CD14-positive monocyte (primary cell): ENCODE data around the gene SIMC1. TPM values are rescaled to one million over a fixed set of nuclear protein-coding genes. Genes with fewer than 3 reads are reported as not detected.
A peak's percentile ranks its signal among the peaks of the same experiment; 100 is the strongest.

Source experiments
- DNase-seq, 3 donors: peaks; one replicate each; pipeline ENCODE4 v3.0.0-alpha.2; 2011 to 2022
- H2AFZ ChIP-seq: 2 replicates; pipeline ENCODE4 v1.6.0; 2012; ENCODE audit warnings: mild to moderate bottlenecking, low read depth, low read length, inconsistent platforms; ENCODE audit not compliant: insufficient read depth, poor library complexity, severe bottlenecking
- H3K27ac ChIP-seq, 2 donors: 1 replicate in 1 of 2; 2 replicates in 1 of 2; pipeline ENCODE4 v1.5.1; 2012 to 2013; ENCODE audit warnings: low read length in 2 of 2, control low read depth in 1 of 2, inconsistent platforms in 1 of 2, low read depth in 1 of 2, mild to moderate bottlenecking in 1 of 2
- H3K27me3 ChIP-seq, 2 donors: one replicate each; pipeline versions ENCODE4 v1.6.0 to v1.6.1; 2011 to 2013; ENCODE audit warnings: low read length in 2 of 2; ENCODE audit not compliant: control insufficient read depth in 2 of 2, insufficient read depth in 2 of 2
- H3K36me3 ChIP-seq, 2 donors: replicated peaks in 1 of 2; 1 replicate in 1 of 2; 2 replicates in 1 of 2; pipeline versions ENCODE4 v1.5.1 to v1.6.1; 2012 to 2013; ENCODE audit warnings: low read length in 2 of 2, control low read depth in 1 of 2, inconsistent platforms in 1 of 2, mild to moderate bottlenecking in 1 of 2; ENCODE audit not compliant: insufficient read depth in 2 of 2, control insufficient read depth in 1 of 2
- H3K4me1 ChIP-seq, 2 donors: 1 replicate in 1 of 2; 2 replicates in 1 of 2; pipeline versions ENCODE4 v1.5.1 to v1.6.1; 2012 to 2013; ENCODE audit warnings: low read length in 2 of 2, control low read depth in 1 of 2, inconsistent platforms in 1 of 2, mild to moderate bottlenecking in 1 of 2, moderate library complexity in 1 of 2; ENCODE audit not compliant: insufficient read depth in 2 of 2, control insufficient read depth in 1 of 2
- H3K4me2 ChIP-seq: replicated peaks from 2 replicates; pipeline ENCODE3; 2012; ENCODE audit warnings: low read length, moderate library complexity, mild to moderate bottlenecking; ENCODE audit not compliant: poor library complexity, severe bottlenecking; ENCODE audit errors: extremely low read depth
- H3K4me3 ChIP-seq, 3 experiments: fragments of 200-600 bp in 1 of 3; sonication (generic) in 1 of 3; replicated peaks in 1 of 3; 1 replicate in 2 of 3; 2 replicates in 1 of 3; pipeline ENCODE4 v1.5.1; 2011 to 2013; ENCODE audit warnings: low read length in 3 of 3, mild to moderate bottlenecking in 3 of 3, control low read depth in 2 of 3, low read depth in 2 of 3, inconsistent platforms in 1 of 3, moderate library complexity in 1 of 3
- H3K79me2 ChIP-seq: 2 replicates; pipeline ENCODE4 v1.6.0; 2012; ENCODE audit warnings: mild to moderate bottlenecking, control low read depth, inconsistent platforms, low read length, moderate library complexity; ENCODE audit not compliant: insufficient read depth
- H3K9ac ChIP-seq: 2 replicates; pipeline ENCODE4 v1.6.0; 2017; ENCODE audit warnings: low read length, mild to moderate bottlenecking; ENCODE audit not compliant: insufficient read depth, poor library complexity, severe bottlenecking
- H3K9me3 ChIP-seq, 2 donors: replicated peaks in 1 of 2; 1 replicate in 1 of 2; 2 replicates in 1 of 2; pipeline versions ENCODE4 v1.5.1 to v1.6.1; 2012 to 2013; ENCODE audit warnings: low read length in 2 of 2, control low read depth in 1 of 2; ENCODE audit not compliant: control insufficient read depth in 1 of 2, insufficient read depth in 1 of 2
- H4K20me1 ChIP-seq: 2 replicates; pipeline ENCODE4 v1.6.0; 2012; ENCODE audit warnings: mild to moderate bottlenecking, low read length, control low read depth, moderate library complexity; ENCODE audit not compliant: insufficient read depth
- H3K27ac Mint-ChIP-seq, 7 donors: one replicate each; pipeline ENCODE4 v1.8.0; 2020; ENCODE audit warnings: mild to moderate bottlenecking in 7 of 7, mixed read lengths in 7 of 7, moderate library complexity in 6 of 7, inconsistent platforms in 2 of 7
- H3K27me3 Mint-ChIP-seq, 3 donors: one replicate each; pipeline ENCODE4 v1.8.0; 2021 to 2022; ENCODE audit warnings: low read depth in 3 of 3, mild to moderate bottlenecking in 3 of 3, mixed read lengths in 3 of 3, moderate library complexity in 3 of 3, inconsistent platforms in 1 of 3
- H3K36me3 Mint-ChIP-seq, 2 donors: one replicate each; pipeline ENCODE4 v1.8.0; 2020; ENCODE audit warnings: mixed read lengths in 2 of 2, inconsistent platforms in 1 of 2, mild to moderate bottlenecking in 1 of 2
- H3K4me1 Mint-ChIP-seq: one replicate; pipeline ENCODE4 v1.8.0; 2020; ENCODE audit warnings: mild to moderate bottlenecking, mixed read lengths
- H3K4me3 Mint-ChIP-seq, 2 donors: one replicate each; pipeline ENCODE4 v1.8.0; 2020; ENCODE audit warnings: mild to moderate bottlenecking in 2 of 2, mixed read lengths in 2 of 2, moderate library complexity in 1 of 2
- H3K9me3 Mint-ChIP-seq, 7 donors: one replicate each; pipeline ENCODE4 v1.8.0; 2020 to 2022; ENCODE audit warnings: mixed read lengths in 7 of 7, mild to moderate bottlenecking in 6 of 7, moderate library complexity in 6 of 7, inconsistent platforms in 2 of 7
- CTCF ChIP-seq: fragments of 200-600 bp; IDR thresholded peaks from one replicate; pipeline ENCODE4 v1.8.0; 2022; ENCODE audit warnings: antibody characterized with exemption, mild to moderate bottlenecking
- WGBS: methylation state at CpG from one replicate; pipeline ENCODE4 v1.1.5; 2013; ENCODE audit warnings: missing lambda C conversion rate; ENCODE audit not compliant: insufficient coverage; 5-methylcytosine and 5-hydroxymethylcytosine counted together
- intact Hi-C, 2 donors: fragments of 100-400 bp; cut with micrococcal nuclease; formaldehyde crosslinking; loops; one replicate each; pipeline versions ENCODE4 v1.15.0 to v1.15.1; 2023
- polyA plus RNA-seq, 3 donors: library from polyadenylated mRNA; depleted of rRNA in 1 of 3; unstranded in 2 of 3; stranded (reverse) in 1 of 3; fragments of 300-500 nt in 2 of 3; fragments of >200 nt in 1 of 3; fragmentation: Illumina TruSeq in 2 of 3; gene quantifications; 1 replicate in 2 of 3; 2 replicates in 1 of 3; pipeline ENCODE4 v1.2.3, GENCODE V29; 2012 to 2021

Gene SIMC1
- polyA plus RNA-seq, 3 donors, result 2.3 to 8.4 (median 3.7) TPM

- Mint-ChIP-seq H3K36me3 (peaks cover 45 to 63% of the 10 kb centered on the region in 2 donors), H3K9me3 (no peaks in the 10 kb centered on the region), H3K4me1 (peaks cover 47% of the 10 kb centered on the region), H3K27ac (peak overlapping the region; percentile 98 to 100 (median 100)), H3K4me3 (peak overlapping the region; percentile 98 to 99), H3K27me3 (peaks cover 0 to 2% (median 0%) of the 10 kb centered on the region in 3 donors)
- Histone ChIP-seq H3K4me1 (peaks cover 34 to 45% of the 10 kb centered on the region in 2 donors), H3K27ac (peak overlapping the region; percentile 95 to 96), H2AFZ (peak overlapping the region; percentile 93), H3K4me3 (peak overlapping the region; percentile 66 to 98 (median 73)), H3K4me2 (peak overlapping the region; percentile 97), H4K20me1 (peaks cover 11% of the 10 kb centered on the region), H3K9ac (peak overlapping the region; percentile 83), H3K79me2 (peaks cover 41% of the 10 kb centered on the region), H3K27me3 (no peaks in the 10 kb centered on the region), H3K36me3 (peaks cover 32 to 63% of the 10 kb centered on the region in 2 donors), H3K9me3 (no peaks in the 10 kb centered on the region)
- TF ChIP-seq CTCF, result no peak
- intact Hi-C loops, result loop anchor here (2.0 to 10.0 kb wide), 4 partner anchors 27 to 149 kb away; partner anchors contain the start of genes FAF2 (in 2 of the 2), RNF44 (in 2 of the 2) and KIAA1191 (in 1 of the 2)
- no peak for DNase-seq
- under 1% methylated on average over 29 of the region's 29 CpGs for WGBS
These were observed 149.8 kb downstream of the SIMC1 start for GRCh38 chr5:176388003-176388443.

GRCh38 chr5:176388444-176389134 lies 150.4 kb downstream of the SIMC1 start, which contains the start of the genes HIGD2A and NOP16:
Gene HIGD2A (plus strand): TSS chr5:176388751. CDS start chr5:176388820, 69 bp downstream.
Gene NOP16 (minus strand): TSS chr5:176388598. CDS start chr5:176388539, 59 bp downstream.
- H3K27me3 Mint-ChIP-seq, result peaks cover 0 to 2% (median 0%) of the 10 kb centered on the region in 3 donors
- peaks cover 11% of the 10 kb centered on the region for H4K20me1 ChIP-seq
- H3K27ac Mint-ChIP-seq, result peak within 1 kb of the TSS; percentile 98 to 100 (median 100)
- peak within 1 kb of the TSS; percentile 97 for H3K4me2 ChIP-seq
- no peak for TF ChIP-seq CTCF
- peaks cover 34 to 45% of the 10 kb centered on the region in 2 donors for H3K4me1 ChIP-seq
- DNase-seq, result peak; percentile 97 to 99 (median 98)
- peak within 1 kb of the TSS; percentile 83 for H3K9ac ChIP-seq
- H3K9me3 Mint-ChIP-seq, result no peaks in the 10 kb centered on the region
- H3K27ac ChIP-seq, result peak within 1 kb of the TSS; percentile 95 to 96
- peak within 1 kb of the TSS; percentile 98 to 99 for H3K4me3 Mint-ChIP-seq
- peaks cover 47% of the 10 kb centered on the region for H3K4me1 Mint-ChIP-seq
- H3K4me3 ChIP-seq, result peak within 1 kb of the TSS; percentile 66 to 98 (median 73)
- H3K9me3 ChIP-seq, result no peaks in the 10 kb centered on the region
- H3K27me3 ChIP-seq, result no peaks in the 10 kb centered on the region
- peaks cover 41% of the 10 kb centered on the region for H3K79me2 ChIP-seq
- WGBS, result under 1% methylated on average over 38 of the region's 47 CpGs
- peak within 1 kb of the TSS; percentile 93 for H2AFZ ChIP-seq
- peaks cover 31 to 63% of the 10 kb centered on the region in 2 donors for H3K36me3 ChIP-seq
- intact Hi-C loops, result loop anchor here (2.0 to 10.0 kb wide), 4 partner anchors 28 to 148 kb away; partner anchors contain the start of genes FAF2 (in 2 of the 2), RNF44 (in 2 of the 2) and KIAA1191 (in 1 of the 2)
- peaks cover 41 to 61% of the 10 kb centered on the region in 2 donors for H3K36me3 Mint-ChIP-seq
